ENCODE measurements around the gene PSD2.

DNA sequence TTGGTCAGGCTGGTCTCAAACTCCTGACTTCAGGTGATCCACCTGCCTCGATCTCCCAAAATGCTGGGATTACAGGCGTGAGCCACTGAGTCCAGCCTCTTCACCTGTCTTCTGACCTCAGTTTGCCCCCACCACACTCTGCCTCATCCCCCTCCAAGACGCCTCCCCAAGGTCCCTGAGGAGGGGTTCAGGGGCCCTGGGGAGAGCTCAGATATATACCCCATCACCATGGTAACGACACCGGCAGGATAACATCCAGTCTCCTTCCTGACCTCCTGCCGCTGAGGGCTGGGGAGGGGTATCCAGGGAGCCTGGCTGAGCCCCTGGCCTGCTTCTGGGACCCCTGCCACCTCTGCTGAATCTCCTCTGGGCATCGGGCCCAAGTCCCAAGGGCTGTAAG is 19.7 kb upstream of the PSD2 start:
- no peak for TF ChIP-seq POLR2AphosphoS5 (IDR thresholded peaks at IDR 0.05; ENCODE audit: borderline replicate concordance, low read depth, low read length)
- TF ChIP-seq EZH2 (IDR thresholded peaks at IDR 0.05): no peak
- TF ChIP-seq FOXP2 (optimal IDR thresholded peaks at IDR 0.05; ENCODE audit: control extremely low read depth, extremely low read length, insufficient read depth): no peak

All from SK-N-MC (cell line).